HepG2 (cell line): Measurements from ENCODE around the gene HSD17B8. TPM values are rescaled to one million over a fixed set of nuclear protein-coding genes. Genes with fewer than 3 reads are reported as not detected.
A peak's percentile ranks its signal among the peaks of the same experiment; 100 is the strongest.

ENCODE experiments used
- ATF7-NPFF ChIP-seq: sonication (generic); formaldehyde crosslinking; IDR thresholded peaks from 2 replicates; pipeline ENCODE4 v1.8.1; 2023; ENCODE audit warnings: mild to moderate bottlenecking, low read depth, missing genetic modification reagents, moderate library complexity
- CEBPZ ChIP-seq: IDR thresholded peaks from 2 replicates; pipeline ENCODE4 v1.6.1; 2012; ENCODE audit warnings: low read length, improper control_type of control experiment
- GTF2F1 ChIP-seq: fragments of 150-350 bp; IDR thresholded peaks from 2 replicates; pipeline ENCODE4 v1.6.1; 2014; ENCODE audit warnings: low read length
- HMGXB3 ChIP-seq: sonication (generic); formaldehyde crosslinking; IDR thresholded peaks from 2 replicates; pipeline ENCODE4 v1.4.0; 2020; ENCODE audit warnings: missing genetic modification reagents, borderline replicate concordance
- JUN ChIP-seq: sonication (generic); formaldehyde crosslinking; IDR thresholded peaks from 2 replicates; pipeline ENCODE4 v1.4.0; 2020; ENCODE audit warnings: mild to moderate bottlenecking, missing genetic modification reagents
- KLF16 ChIP-seq, 2 experiments: sonication (generic) in 1 of 2; formaldehyde crosslinking in 1 of 2; IDR thresholded peaks; 2 replicates each; pipeline versions ENCODE4 v1.6.1 to v1.8.0; 2016 to 2023; ENCODE audit warnings: missing genetic modification reagents in 2 of 2, missing compliant biosample characterization in 1 of 2
- MAFG ChIP-seq: sonication (generic); formaldehyde crosslinking; IDR thresholded peaks from 2 replicates; pipeline ENCODE4 v1.5.1; 2020; ENCODE audit warnings: mild to moderate bottlenecking, missing genetic modification reagents
- PHF8 ChIP-seq: sonication (generic); formaldehyde crosslinking; IDR thresholded peaks from 2 replicates; pipeline ENCODE4 v1.5.0; 2020; ENCODE audit warnings: missing genetic modification reagents
- PTBP1 ChIP-seq: fragments of 200-400 bp; formaldehyde crosslinking; IDR thresholded peaks from 2 replicates; pipeline ENCODE4 v1.6.1; 2018; ENCODE audit warnings: low read length, low read depth; ENCODE audit not compliant: poor library complexity, severe bottlenecking
- SYNCRIP ChIP-seq: fragments of 200-400 bp; formaldehyde crosslinking; IDR thresholded peaks from 2 replicates; pipeline ENCODE4 v1.6.1; 2018; ENCODE audit warnings: mild to moderate bottlenecking, low read depth, low read length; ENCODE audit not compliant: insufficient read depth
- TCF7 ChIP-seq: sonication (generic); IDR thresholded peaks from 2 replicates; pipeline ENCODE4 v1.6.1; 2016; ENCODE audit warnings: antibody characterized with exemption, low read depth
- ZMYM3 ChIP-seq: sonication (generic); formaldehyde crosslinking; IDR thresholded peaks from 2 replicates; pipeline ENCODE4 v1.5.1; 2020; ENCODE audit warnings: mild to moderate bottlenecking, missing genetic modification reagents
- ZNF333 ChIP-seq: sonication (generic); formaldehyde crosslinking; IDR thresholded peaks from 2 replicates; pipeline ENCODE4 v1.4.0; 2020; ENCODE audit warnings: mild to moderate bottlenecking, missing genetic modification reagents, borderline replicate concordance
- ZNF678 ChIP-seq: sonication (generic); formaldehyde crosslinking; IDR thresholded peaks from 2 replicates; pipeline ENCODE4 v1.4.0; 2020; ENCODE audit warnings: mild to moderate bottlenecking, missing genetic modification reagents
- polyA plus RNA-seq, 8 experiments: library from polyadenylated mRNA; depleted of rRNA in 3 of 8; stranded (reverse) in 7 of 8; unstranded in 1 of 8; fragments of >200 nt; fragmentation: Illumina TruSeq in 4 of 8; extraction: Trizol in 4 of 8; gene quantifications; 2 replicates each; pipeline versions ENCODE4 v1.2.1 to v1.2.3, GENCODE V29; 2011 to 2016; ENCODE audit warnings: low read depth in 4 of 8, missing spikeins in 1 of 8, mixed read lengths in 1 of 8; ENCODE audit not compliant: insufficient read depth in 1 of 8
- total RNA-seq, 5 experiments: library from RNA; depleted of rRNA; stranded (reverse); fragments of >200 nt; fragmentation: Illumina TruSeq; extraction: Trizol; gene quantifications; 2 replicates each; pipeline ENCODE4 v1.2.3, GENCODE V29; 2016; ENCODE audit warnings: low read depth in 1 of 5
- TF ChIP-seq, protein P1 (sequence below): sonication (generic); formaldehyde crosslinking; conservative IDR thresholded peaks from 2 replicates; pipeline ENCODE4 v1.4.0; 2020; ENCODE audit warnings: missing genetic modification reagents
- TF ChIP-seq, protein P2 (sequence below): sonication (generic); formaldehyde crosslinking; IDR thresholded peaks from 2 replicates; pipeline ENCODE4 v1.5.0; 2020; ENCODE audit warnings: mild to moderate bottlenecking, missing genetic modification reagents, moderate library complexity

HSD17B8 gene
- total and polyA plus RNA-seq, 2 of the 13 experiments (the other 11 are each of a cell fraction or from before 2014, with no cell fraction given) = 12.6 to 20.1 TPM

- TF ChIP-seq HMGXB3 (peak; percentile 87), ATF7-NPFF (CRISPR knock-in tag) (no peak), ZNF678 (no peak), JUN (peak; percentile 74), KLF16 (CRISPR knock-in tag; IDR thresholded peaks at IDR 0.05) (peak in 1 of 2 experiments; percentile 98; a peak in 2 of 4 replicates), PHF8 (CRISPR knock-in tag) (peak; percentile 52), ZNF333 (CRISPR knock-in tag) (no peak; the same call in 1 of the 2 replicates), GTF2F1 (no peak), PTBP1 (no peak), ZMYM3 (CRISPR knock-in tag) (peak; percentile 84; the same call in 1 of the 2 replicates), CEBPZ (no peak), MAFG (CRISPR knock-in tag) (no peak), SYNCRIP (no peak), TCF7 (peak; percentile 92)
- TF ChIP-seq, protein P1, sequence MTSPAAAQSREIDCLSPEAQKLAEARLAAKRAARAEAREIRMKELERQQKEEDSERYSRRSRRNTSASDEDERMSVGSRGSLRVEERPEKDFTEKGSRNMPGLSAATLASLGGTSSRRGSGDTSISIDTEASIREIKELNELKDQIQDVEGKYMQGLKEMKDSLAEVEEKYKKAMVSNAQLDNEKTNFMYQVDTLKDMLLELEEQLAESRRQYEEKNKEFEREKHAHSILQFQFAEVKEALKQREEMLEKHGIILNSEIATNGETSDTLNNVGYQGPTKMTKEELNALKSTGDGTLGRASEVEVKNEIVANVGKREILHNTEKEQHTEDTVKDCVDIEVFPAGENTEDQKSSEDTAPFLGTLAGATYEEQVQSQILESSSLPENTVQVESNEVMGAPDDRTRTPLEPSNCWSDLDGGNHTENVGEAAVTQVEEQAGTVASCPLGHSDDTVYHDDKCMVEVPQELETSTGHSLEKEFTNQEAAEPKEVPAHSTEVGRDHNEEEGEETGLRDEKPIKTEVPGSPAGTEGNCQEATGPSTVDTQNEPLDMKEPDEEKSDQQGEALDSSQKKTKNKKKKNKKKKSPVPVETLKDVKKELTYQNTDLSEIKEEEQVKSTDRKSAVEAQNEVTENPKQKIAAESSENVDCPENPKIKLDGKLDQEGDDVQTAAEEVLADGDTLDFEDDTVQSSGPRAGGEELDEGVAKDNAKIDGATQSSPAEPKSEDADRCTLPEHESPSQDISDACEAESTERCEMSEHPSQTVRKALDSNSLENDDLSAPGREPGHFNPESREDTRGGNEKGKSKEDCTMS (CRISPR knock-in tag) = no peak
- TF ChIP-seq, protein P2, sequence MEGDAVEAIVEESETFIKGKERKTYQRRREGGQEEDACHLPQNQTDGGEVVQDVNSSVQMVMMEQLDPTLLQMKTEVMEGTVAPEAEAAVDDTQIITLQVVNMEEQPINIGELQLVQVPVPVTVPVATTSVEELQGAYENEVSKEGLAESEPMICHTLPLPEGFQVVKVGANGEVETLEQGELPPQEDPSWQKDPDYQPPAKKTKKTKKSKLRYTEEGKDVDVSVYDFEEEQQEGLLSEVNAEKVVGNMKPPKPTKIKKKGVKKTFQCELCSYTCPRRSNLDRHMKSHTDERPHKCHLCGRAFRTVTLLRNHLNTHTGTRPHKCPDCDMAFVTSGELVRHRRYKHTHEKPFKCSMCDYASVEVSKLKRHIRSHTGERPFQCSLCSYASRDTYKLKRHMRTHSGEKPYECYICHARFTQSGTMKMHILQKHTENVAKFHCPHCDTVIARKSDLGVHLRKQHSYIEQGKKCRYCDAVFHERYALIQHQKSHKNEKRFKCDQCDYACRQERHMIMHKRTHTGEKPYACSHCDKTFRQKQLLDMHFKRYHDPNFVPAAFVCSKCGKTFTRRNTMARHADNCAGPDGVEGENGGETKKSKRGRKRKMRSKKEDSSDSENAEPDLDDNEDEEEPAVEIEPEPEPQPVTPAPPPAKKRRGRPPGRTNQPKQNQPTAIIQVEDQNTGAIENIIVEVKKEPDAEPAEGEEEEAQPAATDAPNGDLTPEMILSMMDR (CRISPR knock-in tag) = no peak; the same call in 1 of the 2 replicates
Measured at GRCh38 chr6:33198159-33198852, 6.1 kb upstream of the HSD17B8 start (continued).
